Endothelial cell of hepatic sinusoid (primary cell): ENCODE measurements around the gene CEACAM21.

Source experiments
- in situ Hi-C: cut with HindIII; loops from 2 replicates; pipeline ENCODE4 v1.10.0; 2017; ENCODE audit warnings: low sequenced_read_pairs

CEACAM21 gene

GRCh38 chr19:41575998-41576397 is at the start of gene CEACAM21:
Gene CEACAM21 (plus strand): TSS chr19:41576166. CDS start chr19:41576275, 109 bp downstream.
- in situ Hi-C loops: no loop called here

- in situ Hi-C loops: no loop called here
Observed at GRCh38 chr19:41527089-41527488, 48.9 kb upstream of the CEACAM21 start.

- in situ Hi-C loops: no loop called here
Observed at GRCh38 chr19:41528106-41528505, 47.9 kb upstream of the CEACAM21 start.

GRCh38 chr19:41529484-41530183 is 46.3 kb upstream of the CEACAM21 start:
- in situ Hi-C loops: loop anchor here (10.0 kb wide), 1 partner anchor 45 kb away; no protein-coding TSS in a partner anchor

GRCh38 chr19:41530184-41530534 is 45.8 kb upstream of the CEACAM21 start:
- in situ Hi-C loops: loop anchor here (10.0 kb wide), 1 partner anchor 45 kb away; no protein-coding TSS in a partner anchor

- in situ Hi-C loops: loop anchor here (10.0 kb wide), 1 partner anchor 46 kb away; no protein-coding TSS in a partner anchor
Observed at GRCh38 chr19:41530761-41531301, 45.1 kb upstream of the CEACAM21 start.

- in situ Hi-C loops: loop anchor here (10.0 kb wide), 1 partner anchor 47 kb away; no protein-coding TSS in a partner anchor
Observed at GRCh38 chr19:41531438-41532311, 44.3 kb upstream of the CEACAM21 start.

- in situ Hi-C loops: loop anchor here (10.0 kb wide), 1 partner anchor 48 kb away; no protein-coding TSS in a partner anchor
Observed at GRCh38 chr19:41532526-41532925, 43.4 kb upstream of the CEACAM21 start.

- in situ Hi-C loops: loop anchor here (10.0 kb wide), 1 partner anchor 49 kb away; no protein-coding TSS in a partner anchor
Observed at GRCh38 chr19:41533671-41534215, 42.2 kb upstream of the CEACAM21 start.

GRCh38 chr19:41535029-41535622 is 40.8 kb upstream of the CEACAM21 start:
- in situ Hi-C loops: loop anchor here (5.0 to 10.0 kb wide), 2 partner anchors 50 to 93 kb away; partner anchors contain the start of gene ERICH4

GRCh38 chr19:41537789-41538188 is 38.2 kb upstream of the CEACAM21 start:
- in situ Hi-C loops: loop anchor here (5.0 to 10.0 kb wide), 2 partner anchors 53 to 95 kb away; partner anchors contain the start of gene ERICH4

- in situ Hi-C loops: no loop called here
Observed at GRCh38 chr19:41540041-41540695, 35.8 kb upstream of the CEACAM21 start.

- in situ Hi-C loops: no loop called here
Observed at GRCh38 chr19:41541990-41542584, 33.9 kb upstream of the CEACAM21 start.

GRCh38 chr19:41542622-41543021 is 33.3 kb upstream of the CEACAM21 start:
- in situ Hi-C loops: no loop called here

- in situ Hi-C loops: no loop called here
Observed at GRCh38 chr19:41543582-41543981, 32.4 kb upstream of the CEACAM21 start.

- in situ Hi-C loops: no loop called here
Observed at GRCh38 chr19:41545547-41545946, 30.4 kb upstream of the CEACAM21 start.

- in situ Hi-C loops: no loop called here
Observed at GRCh38 chr19:41546386-41546789, 29.6 kb upstream of the CEACAM21 start.

- in situ Hi-C loops: no loop called here
Observed at GRCh38 chr19:41546961-41547360, 29.0 kb upstream of the CEACAM21 start.

GRCh38 chr19:41547569-41547968 is 28.4 kb upstream of the CEACAM21 start:
- in situ Hi-C loops: no loop called here

GRCh38 chr19:41548047-41548446 is 27.9 kb upstream of the CEACAM21 start:
- in situ Hi-C loops: no loop called here
